ENCODE results near the gene C1orf226. TPM values are rescaled to one million over a fixed set of nuclear protein-coding genes. Genes with fewer than 3 reads are reported as not detected.
A peak's percentile ranks its signal among the peaks of the same experiment; 100 is the strongest.
"Not testable (repeated sequence)": the region's sequence is repeated elsewhere in the genome, so short reads cannot be mapped to it uniquely, and the experiment has no call there.

C1orf226 gene, protein sequence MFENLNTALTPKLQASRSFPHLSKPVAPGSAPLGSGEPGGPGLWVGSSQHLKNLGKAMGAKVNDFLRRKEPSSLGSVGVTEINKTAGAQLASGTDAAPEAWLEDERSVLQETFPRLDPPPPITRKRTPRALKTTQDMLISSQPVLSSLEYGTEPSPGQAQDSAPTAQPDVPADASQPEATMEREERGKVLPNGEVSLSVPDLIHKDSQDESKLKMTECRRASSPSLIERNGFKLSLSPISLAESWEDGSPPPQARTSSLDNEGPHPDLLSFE
- polyA plus RNA-seq (2013, experiment 1 of 2; ENCODE audit: insufficient read length), result 0.64 TPM
- polyA plus RNA-seq (2013, experiment 2 of 2; ENCODE audit: insufficient read length), result 0.51 TPM

DNA sequence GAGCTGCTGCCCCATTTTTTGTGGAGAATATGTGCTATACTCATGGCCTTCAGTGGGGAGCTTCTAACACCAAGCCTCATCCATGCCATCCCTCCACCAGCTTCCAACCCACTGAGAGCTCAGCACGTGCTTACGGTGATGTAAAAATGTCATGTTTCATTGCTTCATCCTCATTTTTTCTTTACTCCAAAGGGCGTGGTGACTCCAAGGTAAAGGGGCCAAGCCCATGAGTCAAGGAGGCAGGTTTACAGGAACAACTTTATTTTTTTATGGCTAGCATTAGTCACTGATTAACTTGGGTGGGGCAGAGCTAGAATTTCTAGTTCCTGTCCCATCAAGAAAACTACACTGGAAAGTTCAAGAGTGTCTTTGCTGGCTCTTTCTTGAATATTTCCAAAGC lies at the start of gene C1orf226:
TSS of gene C1orf226 (plus strand) at position 346 of the 400 bp plus-strand sequence. CDS start 174 bp downstream, outside the sequence.
- no peak for DNase-seq

DNA sequence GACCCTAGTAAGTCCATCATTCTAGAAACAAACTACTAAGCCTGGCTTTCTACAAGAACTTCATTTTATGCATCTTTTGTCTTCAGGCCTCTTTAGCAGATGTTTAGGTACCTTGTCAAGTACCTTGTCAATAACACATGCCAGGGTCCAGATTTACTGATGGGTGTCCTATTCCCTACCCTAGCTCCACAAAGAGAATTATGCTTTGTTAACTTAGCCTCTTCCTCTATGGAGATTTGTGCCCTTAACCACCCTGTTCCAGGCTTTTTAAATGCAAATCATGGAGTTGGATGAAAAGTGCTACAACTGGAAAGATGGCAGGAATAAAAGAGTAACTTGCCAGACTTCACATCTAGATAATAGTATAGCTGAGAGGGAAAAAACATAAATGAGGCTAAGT lies 47.5 kb upstream of the C1orf226 start:
- DNase-seq, result no peak

DNA sequence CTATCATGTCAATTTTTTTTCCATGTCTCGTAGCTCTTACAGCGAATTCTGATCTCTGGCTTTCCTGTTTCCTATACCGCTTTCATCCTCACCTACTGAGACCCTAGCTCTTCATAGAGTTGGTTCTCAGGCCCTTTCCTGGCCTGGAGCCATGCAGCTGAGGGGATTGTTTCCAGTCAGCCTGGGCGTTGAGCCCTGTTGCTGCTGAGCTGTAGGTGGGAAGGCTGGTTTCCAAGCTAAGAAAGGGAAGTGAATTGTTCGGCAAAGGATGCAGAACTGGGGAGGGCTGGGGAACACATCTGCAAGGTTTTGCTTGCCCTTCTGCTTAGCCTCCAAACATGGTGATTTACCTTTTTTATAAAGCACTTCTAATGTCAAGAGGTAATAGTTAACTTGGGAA lies 46.4 kb upstream of the C1orf226 start:
- no peak for DNase-seq

DNA sequence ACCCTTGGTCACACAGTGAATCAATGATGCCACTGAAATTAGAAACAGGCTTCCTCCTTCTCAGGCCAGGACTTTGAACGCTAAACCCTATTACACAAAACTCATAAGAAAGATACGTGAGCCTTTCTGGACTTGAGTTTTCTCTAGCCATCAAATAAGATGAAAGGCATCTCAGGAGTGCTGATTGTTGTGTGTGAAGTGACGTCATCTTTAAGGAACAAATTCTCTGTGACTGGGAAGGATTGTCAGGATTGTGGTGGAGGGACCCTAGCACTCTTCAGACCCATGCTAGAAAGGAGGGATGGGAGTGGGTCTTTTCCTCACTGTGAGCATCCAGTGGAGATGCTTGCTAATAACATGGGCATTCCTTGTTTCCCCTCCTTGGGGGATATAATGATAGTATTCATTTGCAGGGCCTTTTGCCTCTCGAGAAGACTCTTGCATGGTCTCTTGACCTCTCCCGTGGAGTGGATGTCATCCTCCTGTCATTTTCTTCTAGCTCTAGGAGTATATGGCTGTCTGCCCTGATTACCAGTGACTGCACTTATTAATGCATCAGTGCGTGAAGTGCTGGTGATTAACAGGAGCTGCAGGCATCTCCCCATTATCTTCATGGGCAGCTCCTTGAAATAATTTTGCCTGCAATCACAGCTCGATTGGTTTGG lies 44.8 kb upstream of the C1orf226 start:
- no peak for DNase-seq

DNA sequence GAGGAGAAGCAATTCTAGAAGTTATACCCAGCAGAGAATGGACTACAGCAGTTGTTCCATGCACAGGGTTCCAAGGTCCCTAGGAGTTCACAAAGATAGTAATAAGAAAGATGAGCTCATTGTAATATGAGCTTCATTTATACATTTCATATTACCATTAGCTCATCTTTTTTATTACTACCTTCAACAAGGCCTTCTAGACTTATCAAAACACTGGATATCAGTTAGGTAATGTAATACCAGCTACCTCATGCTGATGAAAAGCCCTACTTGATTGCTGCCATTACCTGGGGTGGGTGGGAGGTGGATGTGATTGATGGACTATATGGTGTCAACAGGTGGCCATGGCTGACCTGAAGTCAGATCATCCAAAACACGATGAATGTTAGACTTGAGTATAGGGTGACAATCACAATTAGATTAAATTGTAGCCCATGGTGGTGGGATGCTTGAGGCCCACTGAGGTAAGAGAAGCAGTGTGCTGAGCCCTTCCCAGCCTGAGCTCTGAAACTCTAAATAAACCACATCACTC lies 39.0 kb upstream of the C1orf226 start:
- no peak for DNase-seq

DNA sequence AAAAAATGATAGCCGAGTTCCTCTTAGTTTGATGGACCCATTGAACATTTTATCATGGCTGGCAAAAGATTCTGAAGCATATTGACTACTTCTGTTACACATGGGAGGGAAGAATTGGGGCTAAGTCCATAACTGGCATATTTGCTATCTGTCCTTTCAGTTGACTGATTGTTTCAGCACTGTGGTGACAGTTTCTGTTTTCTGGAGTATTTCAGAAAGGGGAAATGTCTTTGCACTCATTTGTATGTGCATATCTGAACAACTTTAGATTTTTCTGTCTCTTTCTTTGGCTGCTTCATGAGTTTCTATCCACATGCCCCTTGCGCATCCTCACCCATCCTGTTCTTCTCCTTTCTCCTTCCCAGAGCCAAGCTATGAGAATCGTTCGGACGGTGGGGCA lies 38.1 kb upstream of the C1orf226 start:
- DNase-seq, result no peak

DNA sequence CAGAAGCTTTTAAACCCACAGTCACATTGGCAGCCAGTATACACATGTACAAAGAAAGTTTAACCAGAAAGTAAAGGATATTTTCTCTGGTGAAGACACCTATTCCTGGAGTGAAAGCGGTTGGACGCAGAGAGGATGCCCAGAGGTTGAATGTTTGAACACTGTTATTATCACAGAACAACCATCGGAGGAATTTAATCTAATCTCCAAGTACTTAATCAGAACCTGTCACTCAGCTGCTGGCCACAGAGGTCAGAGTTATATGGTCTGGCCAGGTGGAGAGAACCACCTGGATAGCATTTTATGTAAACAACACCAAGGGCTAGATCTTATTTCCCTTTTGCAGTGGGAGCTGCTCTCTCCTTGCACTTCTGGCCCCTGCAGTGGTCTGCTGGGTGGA lies 34.2 kb upstream of the C1orf226 start:
- DNase-seq, result no peak

DNA sequence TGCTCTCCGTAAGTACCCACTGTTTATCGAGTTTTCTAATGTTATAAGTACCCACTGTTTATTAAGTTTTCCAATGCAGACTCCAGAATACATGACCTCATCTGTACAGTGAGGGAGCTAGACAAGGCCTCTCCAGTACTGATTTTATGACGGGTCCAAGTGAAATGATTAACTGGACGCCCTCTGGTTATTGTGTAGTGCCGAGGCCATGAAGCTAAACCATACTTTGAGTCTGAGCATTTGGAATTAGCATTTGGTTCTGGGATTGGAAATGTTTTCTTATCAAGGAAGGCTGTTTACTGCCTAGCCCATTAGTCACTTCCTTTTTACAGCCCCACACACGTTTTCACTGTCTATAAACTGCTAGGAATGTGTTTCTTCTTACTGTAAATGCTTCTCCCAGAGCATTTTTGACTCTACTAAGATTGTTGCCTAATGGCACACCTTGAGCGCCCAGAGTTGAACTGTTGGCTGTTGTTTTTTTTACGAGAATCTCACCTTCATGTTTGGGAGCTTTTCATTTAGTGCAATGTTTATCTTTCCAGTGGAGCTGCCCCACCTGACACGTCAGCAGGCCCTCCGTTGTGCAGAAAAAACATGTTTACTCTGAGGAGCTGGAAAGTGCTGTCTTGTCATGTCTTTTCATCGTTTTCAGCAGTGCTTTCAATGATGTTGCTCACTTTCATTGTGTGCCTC lies 31.7 kb upstream of the C1orf226 start:
- peak; percentile 70 for DNase-seq

DNA sequence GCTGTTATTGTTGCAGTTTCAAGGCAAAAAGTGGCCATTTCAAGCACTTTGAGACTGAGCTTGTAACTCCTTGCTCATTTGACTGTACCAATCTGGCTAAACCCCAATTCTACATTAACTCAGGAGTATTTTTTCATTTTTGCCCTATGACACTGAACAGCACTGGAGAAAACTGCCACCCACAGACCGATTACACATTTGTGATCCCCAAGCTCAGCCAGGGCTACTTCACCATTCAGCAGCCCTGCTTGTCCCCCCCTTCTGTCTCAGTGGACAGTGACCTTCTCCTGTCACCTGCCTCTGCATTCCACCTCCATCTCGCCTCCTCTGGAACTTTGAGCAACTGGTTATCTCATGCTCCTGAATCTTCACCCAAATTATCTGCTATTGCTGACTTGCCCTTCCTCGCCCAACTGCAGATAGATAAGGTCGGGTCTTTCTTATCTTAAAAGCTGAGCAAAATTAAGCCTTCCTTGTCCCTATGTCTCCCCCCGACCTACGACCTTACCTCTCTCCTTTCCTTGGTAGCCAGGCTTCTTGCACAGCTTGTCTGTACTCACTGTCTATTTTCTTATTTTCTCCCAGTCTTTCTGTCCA lies 30.2 kb upstream of the C1orf226 start:
- DNase-seq, result no peak

DNA sequence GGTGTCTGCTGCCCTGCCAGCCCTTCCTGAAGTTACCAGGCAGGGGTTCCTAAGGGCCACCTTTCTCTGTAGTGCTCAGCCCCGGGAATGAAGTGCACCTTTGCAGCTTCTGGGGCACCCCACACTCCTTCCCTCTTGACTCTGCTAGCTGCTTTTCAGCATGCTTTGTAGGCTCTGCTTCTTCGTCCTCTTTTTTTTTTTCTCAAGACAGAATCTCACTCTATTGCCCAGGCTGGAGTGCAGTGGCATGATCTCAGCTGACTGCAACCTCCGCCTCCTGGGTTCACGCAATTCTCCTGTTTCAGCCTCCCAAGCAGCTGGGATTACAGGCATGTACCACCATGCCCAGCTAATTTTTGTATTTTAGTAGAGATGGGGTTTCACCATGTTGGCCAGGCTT lies 29.7 kb upstream of the C1orf226 start:
- not testable (repeated sequence) for DNase-seq

DNA sequence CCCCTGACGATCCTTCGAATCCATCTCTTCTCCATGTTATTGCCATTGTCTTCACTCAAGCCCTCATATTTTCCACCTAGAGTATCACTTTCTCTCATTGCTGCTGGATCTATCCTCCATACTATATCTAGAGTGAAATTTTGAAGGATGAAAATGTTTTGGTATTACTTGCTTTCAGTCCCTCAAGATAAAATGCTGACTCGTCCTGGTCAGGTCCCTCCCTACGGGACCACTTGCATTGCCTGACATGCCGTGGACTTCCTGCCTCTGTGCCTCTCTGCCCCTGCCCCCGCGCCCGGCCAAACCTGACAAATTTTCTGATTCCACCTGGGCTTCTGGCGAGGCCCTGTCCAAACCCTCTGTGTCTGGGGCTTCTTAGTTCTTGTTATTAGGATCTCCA lies 28.4 kb upstream of the C1orf226 start:
- DNase-seq, result no peak

DNA sequence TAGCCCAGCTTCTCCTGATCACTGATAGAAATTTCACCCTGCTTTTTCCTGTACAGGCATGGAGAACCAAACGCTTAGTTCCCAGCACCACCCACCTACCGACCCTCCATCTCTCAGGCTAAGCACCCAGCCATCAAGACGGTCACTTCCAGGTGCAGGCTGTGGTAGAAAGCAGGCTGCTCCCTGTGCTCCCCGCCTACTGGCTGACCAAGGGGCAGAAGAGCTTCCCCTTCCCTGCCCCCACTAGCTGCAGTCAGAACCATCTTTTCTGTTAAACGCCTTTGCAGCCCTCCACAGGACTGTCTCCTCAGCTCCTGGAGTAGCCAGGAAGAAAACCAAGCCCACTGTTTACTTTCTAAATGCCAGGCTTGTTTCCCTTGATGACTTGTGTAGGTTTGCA lies 27.8 kb upstream of the C1orf226 start:
- DNase-seq, result no peak

DNA sequence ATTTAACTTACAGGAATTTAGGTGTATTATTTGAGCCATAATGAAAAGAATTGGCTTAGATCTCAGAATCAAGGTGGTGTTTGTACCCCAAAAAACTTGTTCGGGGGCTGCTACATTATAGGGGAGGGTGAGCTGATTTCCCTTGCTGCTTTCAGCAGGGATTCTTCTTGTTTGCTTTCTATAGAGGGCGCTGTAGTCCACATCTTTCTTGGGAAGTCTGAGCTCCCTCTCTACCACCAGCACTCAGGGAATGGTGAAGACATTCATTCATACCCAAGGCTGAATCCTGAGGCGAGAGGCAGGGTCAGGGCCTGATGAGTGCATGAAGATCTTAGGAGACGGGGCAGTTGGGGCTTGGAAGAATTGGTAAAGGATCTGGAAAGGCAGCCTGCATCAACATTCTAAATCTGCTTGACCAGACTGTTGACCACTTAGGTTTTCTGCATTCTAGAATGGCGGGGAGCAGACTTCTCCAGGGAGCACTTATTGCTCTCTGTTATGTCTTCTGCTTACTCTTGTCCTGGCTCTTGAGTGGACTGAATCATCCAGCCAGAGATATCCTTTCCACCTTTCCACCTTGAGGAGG lies 23.8 kb upstream of the C1orf226 start:
- peak; percentile 17 for DNase-seq

DNA sequence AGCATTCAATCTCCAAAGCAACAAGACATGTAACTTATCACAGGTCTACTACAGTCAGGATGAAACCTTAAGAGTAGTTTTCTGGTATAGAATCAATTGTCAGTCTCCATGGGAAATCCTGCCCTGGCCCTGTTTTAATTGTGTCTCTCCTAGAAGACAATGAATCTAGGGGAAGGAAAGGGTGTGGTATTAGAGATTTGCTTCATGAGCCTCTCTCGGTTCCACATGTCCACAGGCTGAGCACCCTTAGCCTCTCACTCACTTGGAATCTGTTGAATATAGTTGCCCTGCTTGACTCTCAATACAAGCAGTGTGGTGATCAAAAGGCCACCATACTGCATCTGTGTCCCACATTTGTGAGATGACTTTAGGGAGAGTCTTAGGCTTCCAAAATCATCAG lies 22.6 kb upstream of the C1orf226 start:
- no peak for DNase-seq

DNA sequence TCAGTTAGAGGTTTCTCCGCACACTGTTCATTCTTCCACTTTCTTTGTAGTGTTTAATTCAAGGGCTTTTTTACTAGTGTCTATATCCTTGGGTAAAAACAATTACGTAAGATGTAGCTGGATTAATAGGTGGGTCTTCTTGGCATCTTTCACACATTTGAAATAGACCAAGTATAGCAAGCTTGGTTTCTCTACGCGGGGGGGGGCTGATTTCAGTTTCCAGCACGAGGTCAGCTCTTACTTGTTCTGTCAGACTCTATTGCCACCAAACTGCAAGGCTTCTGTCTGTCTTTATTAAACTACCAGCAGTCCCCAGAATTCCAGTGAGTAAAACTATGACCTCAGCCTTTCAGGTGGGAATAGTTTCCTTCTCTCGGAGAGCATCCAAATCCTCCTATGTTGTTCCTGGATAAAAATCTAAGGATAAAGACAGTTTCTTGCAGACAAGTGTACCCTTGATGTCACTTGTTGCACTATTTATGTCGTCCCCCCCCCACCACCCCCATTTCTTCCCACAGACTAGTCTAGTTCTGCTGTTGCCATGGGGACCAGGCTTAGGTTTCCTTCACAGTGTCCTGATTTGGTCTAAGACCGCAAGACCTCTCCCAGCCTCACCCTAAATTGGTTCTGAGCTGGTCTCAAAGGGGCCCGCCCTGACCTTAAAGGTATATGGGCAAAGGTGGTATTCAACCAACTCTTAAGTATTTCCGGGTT lies 21.8 kb upstream of the C1orf226 start:
- DNase-seq, result no peak

DNA sequence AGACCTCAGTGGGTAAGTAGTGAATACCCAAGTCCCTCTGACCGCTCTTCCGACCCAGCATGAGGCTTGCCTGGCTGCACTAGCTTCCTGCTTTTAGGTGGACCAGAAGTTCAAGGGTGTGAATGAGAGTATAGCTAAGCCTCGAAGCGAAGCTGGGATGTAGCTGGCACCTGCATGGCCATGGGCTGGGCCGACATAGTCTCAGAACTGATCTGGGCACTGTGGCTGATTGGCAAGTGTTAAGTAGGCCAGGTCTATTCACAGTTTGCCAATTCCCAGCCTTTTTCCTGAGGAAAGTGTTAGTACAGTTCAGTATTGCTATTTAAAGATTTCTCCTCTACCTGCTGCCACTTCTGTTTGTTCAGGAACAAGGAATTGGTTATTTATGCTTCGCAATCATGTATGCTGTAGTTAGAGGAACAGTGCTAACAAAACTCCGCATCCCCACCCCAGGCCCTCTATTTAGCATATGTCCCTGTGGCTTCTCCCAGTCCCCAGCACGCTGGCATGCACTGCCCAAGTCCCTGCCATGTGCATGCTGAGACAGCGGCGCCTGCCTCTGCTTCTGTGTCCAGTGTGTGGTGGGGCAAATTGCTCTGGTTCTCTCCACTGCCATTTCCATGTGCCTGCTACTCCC lies 21.2 kb upstream of the C1orf226 start:
- DNase-seq, result no peak

DNA sequence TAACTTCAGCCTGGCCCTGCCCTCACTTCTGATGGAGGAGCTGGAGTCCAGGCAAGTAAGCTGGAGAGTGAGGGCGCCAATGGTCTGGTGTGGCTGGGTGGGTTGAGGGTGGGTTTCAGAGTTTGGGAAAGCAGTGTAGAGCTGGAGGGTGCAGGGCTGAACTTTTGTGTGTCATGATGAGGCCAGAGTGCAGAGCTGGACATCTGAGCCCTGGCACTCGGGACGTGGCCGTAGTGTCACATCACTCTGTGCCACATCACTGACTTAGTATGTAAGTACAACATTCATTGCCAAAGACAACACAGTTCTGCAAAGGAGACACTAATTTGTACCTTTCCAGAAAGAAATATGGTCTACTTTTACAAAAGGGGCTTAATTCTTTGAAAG lies 20.7 kb upstream of the C1orf226 start:
- DNase-seq, result no peak

DNA sequence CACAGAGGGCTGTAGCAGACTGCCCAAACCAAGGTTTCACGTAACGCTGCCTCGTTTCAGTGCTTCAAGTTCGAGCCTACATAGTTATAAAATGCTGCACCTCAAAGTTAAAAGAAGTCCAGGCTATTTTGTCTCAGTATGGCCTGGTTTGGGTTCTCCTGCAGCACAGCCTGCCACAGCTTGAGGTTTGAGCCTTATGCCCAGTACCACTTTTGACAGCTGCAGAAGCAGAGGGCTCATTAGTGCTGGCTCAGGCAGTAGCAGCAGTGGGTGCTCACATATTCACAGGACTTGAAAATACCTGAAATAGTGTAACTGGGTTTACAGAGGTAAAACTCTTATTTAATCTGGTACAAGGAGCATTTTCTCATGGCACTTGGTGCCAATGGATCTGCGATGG lies 20.2 kb upstream of the C1orf226 start:
- no peak for DNase-seq

DNA sequence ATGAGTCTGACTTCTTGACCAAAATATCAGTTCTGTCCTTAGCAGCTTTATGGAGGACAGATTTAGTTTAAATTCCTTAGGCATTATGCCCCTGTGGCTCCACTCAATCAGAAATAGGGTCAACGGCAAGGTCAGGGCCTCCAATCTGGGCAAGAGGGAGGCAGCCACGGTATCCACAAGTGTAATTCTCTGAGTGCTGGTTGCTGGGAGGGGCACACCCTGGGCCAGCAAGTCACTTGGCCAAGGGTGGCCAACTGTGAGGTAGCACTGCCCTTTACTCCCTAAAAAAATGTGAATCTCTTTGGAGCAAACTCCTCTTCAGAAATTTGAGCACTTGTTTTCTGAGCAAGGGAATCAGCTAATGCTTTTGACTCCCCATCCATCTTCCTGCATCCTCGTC lies 17.7 kb upstream of the C1orf226 start:
- no peak for DNase-seq

DNA sequence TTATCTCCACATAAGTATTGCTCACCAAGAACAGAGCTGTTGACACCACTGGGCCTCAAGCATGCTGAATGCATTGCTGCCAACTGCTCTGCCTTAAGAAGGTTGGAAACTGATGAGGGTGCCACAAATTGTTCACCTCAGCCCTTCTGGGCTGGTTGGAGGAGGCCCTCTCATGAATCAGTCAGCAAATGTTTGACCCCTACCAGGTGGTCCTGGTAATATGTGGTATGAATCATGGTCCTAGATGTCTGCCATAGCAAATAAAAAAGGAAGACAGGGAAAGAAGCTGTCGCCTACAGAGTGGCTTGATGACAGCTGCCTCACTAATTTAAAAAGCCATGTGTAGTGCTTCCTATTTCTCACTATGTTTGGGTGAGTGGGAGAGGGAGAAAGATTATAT lies 17.0 kb upstream of the C1orf226 start:
- DNase-seq, result no peak

DNA sequence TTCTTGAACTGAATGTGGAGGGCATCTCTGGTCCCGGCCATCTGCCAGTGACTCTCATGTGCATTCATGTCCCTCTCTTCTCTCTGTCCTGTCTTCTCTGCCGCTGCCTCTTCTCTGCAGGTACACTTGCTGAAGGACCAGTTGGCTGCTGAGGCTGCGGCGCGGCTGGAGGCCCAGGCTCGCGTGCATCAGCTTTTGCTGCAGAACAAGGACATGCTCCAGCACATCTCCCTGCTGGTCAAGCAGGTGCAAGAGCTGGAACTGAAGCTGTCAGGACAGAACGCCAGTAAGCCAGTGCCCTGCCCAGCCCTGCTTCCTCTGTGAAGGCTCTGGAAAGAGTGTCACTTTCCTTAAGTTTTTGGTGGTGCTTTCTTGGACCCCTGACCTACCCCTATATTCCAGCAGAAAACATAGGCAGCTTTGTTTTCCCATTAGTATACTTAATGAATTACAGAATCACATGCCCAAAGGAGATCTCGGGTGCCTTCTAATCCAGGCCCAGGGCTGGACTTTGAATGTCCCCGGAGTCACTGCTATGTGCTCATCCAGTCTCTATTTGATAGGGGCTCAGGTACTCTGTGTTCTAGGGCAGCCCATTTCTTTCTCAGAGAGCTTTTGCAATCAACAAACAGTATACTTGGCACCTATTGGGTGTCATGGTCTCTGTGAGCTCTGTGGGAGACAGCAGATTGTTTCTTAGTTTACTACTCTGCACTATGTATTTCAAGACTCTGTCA lies 16.1 kb upstream of the C1orf226 start:
- DNase-seq, result no peak

All from fibroblast of skin of abdomen (primary cell).